HCT116 (cell line): ENCODE results near the gene THNSL1.

ENCODE experiments used
- CTCF ChIP-seq, 3 experiments: fragments of 200-600 bp in 1 of 3; sonication (generic) in 1 of 3; IDR thresholded peaks in 2 of 3; conservative IDR thresholded peaks in 1 of 3; 2 replicates each; pipeline ENCODE4 v1.5.1; 2012 to 2017; ENCODE audit warnings: low read depth in 2 of 3, low read length in 2 of 3, antibody characterized with exemption in 1 of 3, borderline replicate concordance in 1 of 3, control low read depth in 1 of 3, mild to moderate bottlenecking in 1 of 3, mixed read lengths in 1 of 3, mixed run types in 1 of 3, moderate library complexity in 1 of 3; ENCODE audit not compliant: insufficient read depth in 1 of 3
- EZH2 ChIP-seq: fragments of 200-600 bp; sonication (generic); IDR thresholded peaks from 2 replicates; pipeline ENCODE4 v1.6.1; 2017; ENCODE audit warnings: antibody characterized with exemption, mixed run types
- EZH2phosphoT487 ChIP-seq: fragments of 200-600 bp; IDR thresholded peaks from 2 replicates; pipeline ENCODE4 v1.6.1; 2018; ENCODE audit warnings: antibody characterized with exemption, borderline replicate concordance
- JUND ChIP-seq: IDR thresholded peaks from 2 replicates; pipeline ENCODE4 v1.6.1; 2012
- MAX ChIP-seq: IDR thresholded peaks from 2 replicates; pipeline ENCODE4 v1.6.1; 2012
- POLR2A ChIP-seq: IDR thresholded peaks from 2 replicates; pipeline ENCODE4 v1.7.0; 2011; ENCODE audit warnings: borderline replicate concordance; ENCODE audit not compliant: insufficient read depth, insufficient read length; ENCODE audit errors: extremely low read depth
- POLR2AphosphoS5 ChIP-seq: IDR thresholded peaks from 2 replicates; pipeline ENCODE4 v1.6.1; 2011; ENCODE audit warnings: mild to moderate bottlenecking, low read depth, low read length, moderate library complexity
- RAD21 ChIP-seq: IDR thresholded peaks from 2 replicates; pipeline ENCODE4 v1.6.1; 2012; ENCODE audit warnings: low read depth, mild to moderate bottlenecking
- SIN3A ChIP-seq: IDR thresholded peaks from 2 replicates; pipeline ENCODE4 v1.6.1; 2012; ENCODE audit warnings: low read depth
- SRF ChIP-seq: IDR thresholded peaks from 2 replicates; pipeline ENCODE4 v1.6.1; 2012; ENCODE audit warnings: low read depth
- YY1 ChIP-seq: IDR thresholded peaks from 2 replicates; pipeline ENCODE4 v1.6.1; 2011; ENCODE audit warnings: low read length, low read depth, moderate library complexity, mild to moderate bottlenecking; ENCODE audit not compliant: insufficient replicate concordance; ENCODE audit errors: extremely low read depth
- ZFX ChIP-seq: fragments of 450-650 bp; IDR thresholded peaks from 2 replicates; pipeline ENCODE4 v1.6.1; 2017
- ZNF274 ChIP-seq: fragments of 200-500 bp; sonication (Bioruptor generic); IDR thresholded peaks from 2 replicates; pipeline ENCODE4 v1.6.1; 2014; ENCODE audit warnings: mild to moderate bottlenecking, low read depth, low read length, inconsistent platforms

GRCh38 chr10:25071227-25071626 is 54.8 kb downstream of the THNSL1 start:
- TF ChIP-seq CTCF (IDR thresholded peaks at IDR 0.05 in 2 of 3, conservative IDR thresholded peaks at IDR 0.05 in 1 of 3; ENCODE audit: borderline replicate concordance in 1 of 3, insufficient read depth in 1 of 3, low read depth in 2 of 3, low read length in 2 of 3) (no peak), SIN3A (no peak), EZH2phosphoT487 (no peak), POLR2A (no peak), RAD21 (no peak), ZNF274 (no peak), JUND (no peak), ZFX (no peak), POLR2AphosphoS5 (no peak), YY1 (no peak), MAX (no peak), EZH2 (no peak), SRF (no peak)
